RWPE1 (cell line): ENCODE data around the gene LMOD2.

Experiments used
- CTCF ChIA-PET: fragments of 350-600 bp; sonication (Branson Sonifier 250); formaldehyde crosslinking; extraction: SDS; loops from one replicate; lab custom pipeline; 2021; lab: Yijun Ruan, JAX
- POLR2A ChIA-PET: fragments of 400-600 bp; formaldehyde crosslinking; extraction: SDS; loops from one replicate; lab custom pipeline; 2020; ENCODE audit warnings: antibody characterized with exemption; ENCODE audit not compliant: low non-redundant PET; lab: Yijun Ruan, JAX
- DNase-seq: peaks from one replicate; pipeline ENCODE4 v3.0.0; 2012; ENCODE audit warnings: low spot score
- H3K27ac ChIP-seq: fragments of 450-650 bp; 2 replicates; pipeline ENCODE4 v1.5.1; 2017
- CTCF ChIP-seq: fragments of 450-650 bp; conservative IDR thresholded peaks from 2 replicates; pipeline ENCODE4 v1.5.1; 2017; ENCODE audit warnings: low read depth, mild to moderate bottlenecking

The LMOD2 gene

GRCh38 chr7:123655614-123656013 lies at the start of gene LMOD2:
Gene LMOD2 (plus strand): TSS chr7:123655866. CDS start chr7:123655964, 98 bp downstream.
- no peak for TF ChIP-seq CTCF
- POLR2A ChIA-PET = no interaction called here

GRCh38 chr7:123607423-123607975 lies 48.2 kb upstream of the LMOD2 start:
- ChIA-PET POLR2A (no interaction called here), CTCF (interaction anchor here (0.6 kb wide), 1 partner anchor 41 kb away, joined by 3 read pairs; no protein-coding TSS in a partner anchor)

More at GRCh38 chr7:123655614-123656013, at the start of gene LMOD2:
- DNase-seq = no peak
- CTCF ChIA-PET = no interaction called here
- H3K27ac ChIP-seq = no peak within 1 kb of the TSS

GRCh38 chr7:123608991-123609882 lies 46.4 kb upstream of the LMOD2 start:
- no peak for TF ChIP-seq CTCF
- no peak overlapping the region for H3K27ac ChIP-seq
- CTCF ChIA-PET = interaction anchor here (0.6 kb wide), 2 partner anchors 28 to 627 kb away, joined by 4 to 5 read pairs; no protein-coding TSS in a partner anchor
- DNase-seq = no peak
- POLR2A ChIA-PET = no interaction called here

More at GRCh38 chr7:123607423-123607975, 48.2 kb upstream of the LMOD2 start:
- no peak for DNase-seq
- no peak for TF ChIP-seq CTCF
- no peak overlapping the region for H3K27ac ChIP-seq

- POLR2A ChIA-PET = no interaction called here
These were observed 45.8 kb upstream of the LMOD2 start for GRCh38 chr7:123609883-123610239.

GRCh38 chr7:123612024-123612423 lies 43.6 kb upstream of the LMOD2 start:
- H3K27ac ChIP-seq = no peak overlapping the region
- ChIA-PET CTCF (no interaction called here), POLR2A (interaction anchor here (0.6 kb wide), 1 partner anchor 40 kb away, joined by 3 read pairs; no protein-coding TSS in a partner anchor)
- no peak for TF ChIP-seq CTCF
- DNase-seq = no peak

More at GRCh38 chr7:123609883-123610239, 45.8 kb upstream of the LMOD2 start:
- CTCF ChIA-PET = interaction anchor here (0.6 kb wide), 1 partner anchor 29 kb away, joined by 4 read pairs; no protein-coding TSS in a partner anchor
- no peak overlapping the region for H3K27ac ChIP-seq
- DNase-seq = no peak
- no peak for TF ChIP-seq CTCF

GRCh38 chr7:123615344-123615743 lies 40.3 kb upstream of the LMOD2 start:
- no peak overlapping the region for H3K27ac ChIP-seq
- ChIA-PET CTCF (interaction anchor here (0.9 kb wide), 1 partner anchor 47 kb away, joined by 3 read pairs; no protein-coding TSS in a partner anchor), POLR2A (no interaction called here)
- TF ChIP-seq CTCF = no peak
- no peak for DNase-seq
